Liver (tissue), 9 donors: Measurements from ENCODE around the gene TOMM40L. TPM values are rescaled to one million over a fixed set of nuclear protein-coding genes. Genes with fewer than 3 reads are reported as not detected.

ENCODE experiments used
- DNase-seq: peaks from one replicate; pipeline ENCODE4 v3.0.0-alpha.2; 2017; ENCODE audit warnings: low spot score
- H3K27ac ChIP-seq, 2 donors: one replicate each; pipeline ENCODE4 v1.7.0; 2013; ENCODE audit warnings: inconsistent platforms in 2 of 2, low read length in 2 of 2, control low read depth in 1 of 2, low read depth in 1 of 2, mild to moderate bottlenecking in 1 of 2
- H3K27me3 ChIP-seq, 4 donors: one replicate each; pipeline versions ENCODE4 v1.6.1 to v1.7.0; 2013; ENCODE audit warnings: low read length in 3 of 4, inconsistent platforms in 1 of 4, mild to moderate bottlenecking in 1 of 4, moderate library complexity in 1 of 4; ENCODE audit not compliant: control insufficient read depth in 4 of 4, insufficient read depth in 4 of 4
- H3K36me3 ChIP-seq, 4 donors: one replicate each; pipeline versions ENCODE4 v1.6.1 to v1.7.0; 2013; ENCODE audit warnings: low read length in 3 of 4, mild to moderate bottlenecking in 3 of 4, low read depth in 1 of 4, moderate library complexity in 1 of 4; ENCODE audit not compliant: control insufficient read depth in 4 of 4, insufficient read depth in 3 of 4
- H3K4me1 ChIP-seq, 4 donors: one replicate each; pipeline versions ENCODE4 v1.6.1 to v1.7.0; 2013; ENCODE audit warnings: low read length in 3 of 4, mild to moderate bottlenecking in 3 of 4, moderate library complexity in 1 of 4; ENCODE audit not compliant: control insufficient read depth in 4 of 4, insufficient read depth in 4 of 4
- H3K4me3 ChIP-seq, 3 donors: one replicate each; pipeline versions ENCODE4 v1.6.1 to v1.7.0; 2013; ENCODE audit warnings: low read length in 3 of 3, control low read depth in 1 of 3, low read depth in 1 of 3, mild to moderate bottlenecking in 1 of 3
- H3K9ac ChIP-seq, 2 donors: one replicate each; pipeline ENCODE4 v1.7.0; 2013; ENCODE audit warnings: low read length in 2 of 2, mild to moderate bottlenecking in 2 of 2, moderate library complexity in 2 of 2, control low read depth in 1 of 2, low read depth in 1 of 2
- H3K9me3 ChIP-seq, 4 donors: one replicate each; pipeline versions ENCODE4 v1.6.1 to v1.7.0; 2013; ENCODE audit warnings: low read length in 3 of 4; ENCODE audit not compliant: control insufficient read depth in 4 of 4
- CTCF ChIP-seq: fragments of 150-350 bp; IDR thresholded peaks from 2 replicates; pipeline ENCODE4 v1.5.1; 2017; ENCODE audit warnings: improper control_type of control experiment, low read depth, low read length; ENCODE audit not compliant: missing input control
- EGR1 ChIP-seq, 2 donors: IDR thresholded peaks; 2 replicates each; pipeline ENCODE4 v1.6.1; 2016 to 2018; ENCODE audit warnings: antibody characterized with exemption in 2 of 2, low read depth in 2 of 2
- FOXA1 ChIP-seq: IDR thresholded peaks from 2 replicates; pipeline ENCODE4 v1.6.1; 2016; ENCODE audit warnings: antibody characterized with exemption
- FOXA2 ChIP-seq: IDR thresholded peaks from 2 replicates; pipeline ENCODE4 v1.6.1; 2016; ENCODE audit warnings: antibody characterized with exemption
- GABPA ChIP-seq, 2 donors: IDR thresholded peaks in 1 of 2; conservative IDR thresholded peaks in 1 of 2; 2 replicates each; pipeline ENCODE4 v1.6.1; 2016; ENCODE audit warnings: antibody characterized with exemption in 2 of 2, mild to moderate bottlenecking in 1 of 2, moderate library complexity in 1 of 2
- HNF4A ChIP-seq, 2 donors: conservative IDR thresholded peaks; 2 replicates each; pipeline ENCODE4 v1.6.1; 2016; ENCODE audit warnings: antibody characterized with exemption in 2 of 2, mild to moderate bottlenecking in 2 of 2
- HNF4G ChIP-seq: IDR thresholded peaks from 2 replicates; pipeline ENCODE4 v1.6.1; 2016; ENCODE audit warnings: antibody characterized with exemption
- JUND ChIP-seq, 2 donors: IDR thresholded peaks; 2 replicates each; pipeline ENCODE4 v1.6.1; 2016; ENCODE audit warnings: antibody characterized with exemption in 2 of 2
- NR2F2 ChIP-seq: IDR thresholded peaks from 2 replicates; pipeline ENCODE4 v1.6.1; 2016; ENCODE audit warnings: antibody characterized with exemption
- RAD21 ChIP-seq, 2 donors: IDR thresholded peaks; 2 replicates each; pipeline ENCODE4 v1.6.1; 2016; ENCODE audit warnings: antibody characterized with exemption in 2 of 2, mild to moderate bottlenecking in 2 of 2
- RXRA ChIP-seq, 2 donors: IDR thresholded peaks; 2 replicates each; pipeline ENCODE4 v1.6.1; 2017 to 2018; ENCODE audit warnings: antibody characterized with exemption in 2 of 2, mild to moderate bottlenecking in 1 of 2
- SP1 ChIP-seq: IDR thresholded peaks from 2 replicates; pipeline ENCODE4 v1.6.1; 2018; ENCODE audit warnings: antibody characterized with exemption, mild to moderate bottlenecking
- YY1 ChIP-seq: IDR thresholded peaks from 2 replicates; pipeline ENCODE4 v1.6.1; 2016; ENCODE audit warnings: antibody characterized with exemption, mild to moderate bottlenecking
- WGBS: extraction: QIAGEN DNeasy Blood & Tissue Kit; methylation state at CpG from one replicate; pipeline ENCODE4 v1.1.7; 2013; 5-methylcytosine and 5-hydroxymethylcytosine counted together
- polyA plus RNA-seq, 2 donors: library from polyadenylated mRNA; stranded (reverse) in 1 of 2; unstranded in 1 of 2; fragments of 200-250 nt in 1 of 2; fragments of >200 nt in 1 of 2; fragmentation: Nextera tagmentation in 1 of 2; extraction: Ambion mirVana in 1 of 2; gene quantifications; one replicate each; pipeline versions ENCODE4 v1.2.1 to v1.2.3, GENCODE V29; 2013 to 2015
- total RNA-seq, 2 donors: library from RNA; depleted of rRNA; stranded (reverse); fragments of >200 nt; gene quantifications; one replicate each; pipeline ENCODE4 v1.2.3, GENCODE V29; 2014
- TF ChIP-seq, protein P1 (sequence below): IDR thresholded peaks from 2 replicates; pipeline ENCODE4 v1.6.1; 2016; ENCODE audit warnings: antibody characterized with exemption
- TF ChIP-seq, protein P2 (sequence below): IDR thresholded peaks from 2 replicates; pipeline ENCODE4 v1.6.1; 2016; ENCODE audit warnings: antibody characterized with exemption
- TF ChIP-seq, protein P3 (sequence below): IDR thresholded peaks from 2 replicates; pipeline ENCODE4 v1.6.1; 2016; ENCODE audit warnings: antibody characterized with exemption
- TF ChIP-seq, protein P4 (sequence below): IDR thresholded peaks from 2 replicates; pipeline ENCODE4 v1.6.1; 2016; ENCODE audit warnings: antibody characterized with exemption, mild to moderate bottlenecking
- donor health status: healthy.
- donor health status: healthy.
- donor health status: healthy.
- donor health status: healthy.
- donor health status: healthy.

The TOMM40L gene
- total and polyA plus RNA-seq, 4 donors = 6.7 to 10.5 (median 8.9) TPM

DNA sequence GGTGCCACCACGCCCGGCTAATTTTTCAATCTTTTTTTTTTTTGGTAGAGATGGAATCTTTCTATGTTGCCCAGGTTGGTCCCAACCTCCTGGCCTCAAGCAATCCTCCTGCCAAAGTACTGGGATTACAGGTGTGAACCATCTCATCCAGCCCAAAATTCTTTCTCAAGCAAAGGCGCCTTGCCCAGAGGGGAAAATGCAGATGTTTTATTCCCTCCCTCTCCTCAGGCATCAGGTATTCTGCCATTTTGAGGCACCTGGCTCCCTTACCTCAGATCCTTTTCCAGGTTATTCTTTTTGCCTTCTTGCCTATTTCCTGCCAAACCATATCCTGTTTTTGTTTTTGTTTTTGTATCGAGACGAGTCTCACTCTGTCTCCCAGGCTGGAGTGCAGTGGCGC lies 37.5 kb upstream of the TOMM40L start:
- H3K9me3 ChIP-seq = no peaks in the 10 kb centered on the region
- WGBS = 81% methylated on average over 6 of the region's 6 CpGs
- no peak for TF ChIP-seq RAD21 (IDR thresholded peaks at IDR 0.05)
- TF ChIP-seq EGR1 (IDR thresholded peaks at IDR 0.05; ENCODE audit: low read depth in 2 of 2) = no peak
- no peak for TF ChIP-seq GABPA (IDR thresholded peaks at IDR 0.05 in 1 of 2, conservative IDR thresholded peaks at IDR 0.05 in 1 of 2)
- TF ChIP-seq, protein P1, sequence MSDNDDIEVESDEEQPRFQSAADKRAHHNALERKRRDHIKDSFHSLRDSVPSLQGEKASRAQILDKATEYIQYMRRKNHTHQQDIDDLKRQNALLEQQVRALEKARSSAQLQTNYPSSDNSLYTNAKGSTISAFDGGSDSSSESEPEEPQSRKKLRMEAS = no peak
- TF ChIP-seq CTCF = no peak
- TF ChIP-seq FOXA1 = no peak
- no peak for TF ChIP-seq YY1
- no peak for TF ChIP-seq SP1
- TF ChIP-seq, protein P2, sequence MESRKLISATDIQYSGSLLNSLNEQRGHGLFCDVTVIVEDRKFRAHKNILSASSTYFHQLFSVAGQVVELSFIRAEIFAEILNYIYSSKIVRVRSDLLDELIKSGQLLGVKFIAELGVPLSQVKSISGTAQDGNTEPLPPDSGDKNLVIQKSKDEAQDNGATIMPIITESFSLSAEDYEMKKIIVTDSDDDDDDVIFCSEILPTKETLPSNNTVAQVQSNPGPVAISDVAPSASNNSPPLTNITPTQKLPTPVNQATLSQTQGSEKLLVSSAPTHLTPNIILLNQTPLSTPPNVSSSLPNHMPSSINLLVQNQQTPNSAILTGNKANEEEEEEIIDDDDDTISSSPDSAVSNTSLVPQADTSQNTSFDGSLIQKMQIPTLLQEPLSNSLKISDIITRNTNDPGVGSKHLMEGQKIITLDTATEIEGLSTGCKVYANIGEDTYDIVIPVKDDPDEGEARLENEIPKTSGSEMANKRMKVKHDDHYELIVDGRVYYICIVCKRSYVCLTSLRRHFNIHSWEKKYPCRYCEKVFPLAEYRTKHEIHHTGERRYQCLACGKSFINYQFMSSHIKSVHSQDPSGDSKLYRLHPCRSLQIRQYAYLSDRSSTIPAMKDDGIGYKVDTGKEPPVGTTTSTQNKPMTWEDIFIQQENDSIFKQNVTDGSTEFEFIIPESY = no peak
- no peak for TF ChIP-seq HNF4A (conservative IDR thresholded peaks at IDR 0.05)
- peaks cover 0 to 5% (median under 1%) of the 10 kb centered on the region in 4 donors for H3K36me3 ChIP-seq
- H3K9ac ChIP-seq = no peak overlapping the region
- no peak overlapping the region for H3K27ac ChIP-seq
- no peak for DNase-seq
- H3K4me3 ChIP-seq = no peak overlapping the region
- H3K4me1 ChIP-seq = peaks cover 6 to 13% (median 12%) of the 10 kb centered on the region in 4 donors
- H3K27me3 ChIP-seq = no peaks in the 10 kb centered on the region

DNA sequence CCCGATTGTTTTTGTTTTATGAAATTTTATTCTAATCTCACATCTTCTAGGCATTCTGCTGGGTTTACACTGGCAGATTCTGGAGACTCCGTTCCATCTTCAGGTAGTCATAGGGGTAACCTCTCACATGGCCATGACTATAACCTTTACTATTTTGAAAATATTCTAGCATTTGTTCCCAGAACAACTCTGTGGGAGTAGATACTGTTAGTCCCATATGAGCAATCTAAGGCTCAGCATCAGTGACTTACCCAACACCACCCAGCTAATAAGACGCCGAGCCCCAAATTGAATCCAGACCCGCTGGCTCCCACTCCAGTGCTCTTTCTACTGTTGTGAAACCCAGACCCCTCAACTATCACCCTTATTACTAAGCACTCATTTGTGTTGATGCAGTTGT lies 36.8 kb upstream of the TOMM40L start:
- Histone ChIP-seq H3K4me3 (no peak overlapping the region), H3K9me3 (no peaks in the 10 kb centered on the region), H3K27ac (no peak overlapping the region), H3K27me3 (no peaks in the 10 kb centered on the region), H3K9ac (no peak overlapping the region), H3K4me1 (peaks cover 9 to 20% (median 17%) of the 10 kb centered on the region in 4 donors), H3K36me3 (peaks cover 0 to 5% (median under 1%) of the 10 kb centered on the region in 4 donors)
- TF ChIP-seq GABPA (IDR thresholded peaks at IDR 0.05 in 1 of 2, conservative IDR thresholded peaks at IDR 0.05 in 1 of 2) (no peak), HNF4A (conservative IDR thresholded peaks at IDR 0.05) (no peak), CTCF (no peak), RXRA (IDR thresholded peaks at IDR 0.05) (no peak), NR2F2 (no peak), JUND (IDR thresholded peaks at IDR 0.05) (no peak), EGR1 (IDR thresholded peaks at IDR 0.05; ENCODE audit: low read depth in 2 of 2) (no peak), HNF4G (no peak), FOXA2 (no peak), YY1 (no peak), FOXA1 (no peak)
- TF ChIP-seq, protein P3, sequence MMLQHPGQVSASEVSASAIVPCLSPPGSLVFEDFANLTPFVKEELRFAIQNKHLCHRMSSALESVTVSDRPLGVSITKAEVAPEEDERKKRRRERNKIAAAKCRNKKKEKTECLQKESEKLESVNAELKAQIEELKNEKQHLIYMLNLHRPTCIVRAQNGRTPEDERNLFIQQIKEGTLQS = no peak
- TF ChIP-seq, protein P4, sequence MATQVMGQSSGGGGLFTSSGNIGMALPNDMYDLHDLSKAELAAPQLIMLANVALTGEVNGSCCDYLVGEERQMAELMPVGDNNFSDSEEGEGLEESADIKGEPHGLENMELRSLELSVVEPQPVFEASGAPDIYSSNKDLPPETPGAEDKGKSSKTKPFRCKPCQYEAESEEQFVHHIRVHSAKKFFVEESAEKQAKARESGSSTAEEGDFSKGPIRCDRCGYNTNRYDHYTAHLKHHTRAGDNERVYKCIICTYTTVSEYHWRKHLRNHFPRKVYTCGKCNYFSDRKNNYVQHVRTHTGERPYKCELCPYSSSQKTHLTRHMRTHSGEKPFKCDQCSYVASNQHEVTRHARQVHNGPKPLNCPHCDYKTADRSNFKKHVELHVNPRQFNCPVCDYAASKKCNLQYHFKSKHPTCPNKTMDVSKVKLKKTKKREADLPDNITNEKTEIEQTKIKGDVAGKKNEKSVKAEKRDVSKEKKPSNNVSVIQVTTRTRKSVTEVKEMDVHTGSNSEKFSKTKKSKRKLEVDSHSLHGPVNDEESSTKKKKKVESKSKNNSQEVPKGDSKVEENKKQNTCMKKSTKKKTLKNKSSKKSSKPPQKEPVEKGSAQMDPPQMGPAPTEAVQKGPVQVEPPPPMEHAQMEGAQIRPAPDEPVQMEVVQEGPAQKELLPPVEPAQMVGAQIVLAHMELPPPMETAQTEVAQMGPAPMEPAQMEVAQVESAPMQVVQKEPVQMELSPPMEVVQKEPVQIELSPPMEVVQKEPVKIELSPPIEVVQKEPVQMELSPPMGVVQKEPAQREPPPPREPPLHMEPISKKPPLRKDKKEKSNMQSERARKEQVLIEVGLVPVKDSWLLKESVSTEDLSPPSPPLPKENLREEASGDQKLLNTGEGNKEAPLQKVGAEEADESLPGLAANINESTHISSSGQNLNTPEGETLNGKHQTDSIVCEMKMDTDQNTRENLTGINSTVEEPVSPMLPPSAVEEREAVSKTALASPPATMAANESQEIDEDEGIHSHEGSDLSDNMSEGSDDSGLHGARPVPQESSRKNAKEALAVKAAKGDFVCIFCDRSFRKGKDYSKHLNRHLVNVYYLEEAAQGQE = no peak
- no peak for DNase-seq
- 95% methylated on average over 5 of the region's 5 CpGs for WGBS
